ENCODE data around the gene ACY1. TPM values are rescaled to one million over a fixed set of nuclear protein-coding genes. Genes with fewer than 3 reads are reported as not detected.

ACY1 gene
- polyA plus RNA-seq, 2 of the 4 experiments (the other 2 are of a cell fraction) = 20.7 to 21.1 TPM

GRCh38 chr3:51943451-51944391, 39.6 kb upstream of the ACY1 start (continued):
- TF ChIP-seq ELK1 (IDR thresholded peaks at IDR 0.05; ENCODE audit: low read depth, low read length) (no peak), NFE2L2 (conservative IDR thresholded peaks at IDR 0.05; ENCODE audit: low read length) (no peak), POLR2AphosphoS2 (conservative IDR thresholded peaks at IDR 0.05; ENCODE audit: low read length) (no peak), CTCF (IDR thresholded peaks at IDR 0.05) (no peak), HOXB5 (CRISPR knock-in tag; IDR thresholded peaks at IDR 0.05) (no peak), HOXA7 (CRISPR knock-in tag; IDR thresholded peaks at IDR 0.05) (no peak), MAZ (IDR thresholded peaks at IDR 0.05; ENCODE audit: borderline replicate concordance, low read depth, low read length) (no peak), JUNB (IDR thresholded peaks at IDR 0.05) (no peak), BHLHE40 (IDR thresholded peaks at IDR 0.05; ENCODE audit: low read depth, low read length) (no peak), FOSL2 (IDR thresholded peaks at IDR 0.05) (no peak), FOSL2 (CRISPR knock-in tag; IDR thresholded peaks at IDR 0.05) (no peak), NPAS2 (CRISPR knock-in tag; IDR thresholded peaks at IDR 0.05; ENCODE audit: borderline replicate concordance) (no peak)

GRCh38 chr3:51944451-51945021, 38.8 kb upstream of the ACY1 start:
- Histone ChIP-seq H3K4me3 (no peak overlapping the region), H3K4me2 (no peak overlapping the region), H3K27ac (no peak overlapping the region), H3K4me1 (peaks cover 21% of the 10 kb centered on the region), H3K9me3 (no peaks in the 10 kb centered on the region)
- ChIA-PET CTCF (interaction anchor here (1.3 to 5.9 kb wide), 5 partner anchors 9 to 38 kb away, joined by 3 to 59 read pairs (median 7); partner anchors contain the start of genes ABHD14A and ABHD14B), POLR2A (no interaction called here)
- FAIRE-seq (no peak), ATAC-seq (no peak), DNase-seq (ENCODE audit: low read depth in 1 of 2, low spot score in 1 of 2) (no peak)
- TF ChIP-seq ZNF302 (CRISPR knock-in tag; IDR thresholded peaks at IDR 0.05) (no peak), HOXB5 (CRISPR knock-in tag; IDR thresholded peaks at IDR 0.05) (no peak), JUNB (IDR thresholded peaks at IDR 0.05) (no peak), RARB (CRISPR knock-in tag; IDR thresholded peaks at IDR 0.05) (no peak), MYC (IDR thresholded peaks at IDR 0.05; ENCODE audit: borderline replicate concordance, low read length) (no peak), HDAC2 (IDR thresholded peaks at IDR 0.05) (no peak), HOXA7 (CRISPR knock-in tag; IDR thresholded peaks at IDR 0.05) (no peak), ZFP36 (IDR thresholded peaks at IDR 0.05; ENCODE audit: borderline replicate concordance, partially characterized antibody) (no peak), HEYL (CRISPR knock-in tag; IDR thresholded peaks at IDR 0.05) (no peak), ESRRA (IDR thresholded peaks at IDR 0.05; ENCODE audit: borderline replicate concordance, low read length) (no peak), GATA3 (IDR thresholded peaks at IDR 0.05; ENCODE audit: borderline replicate concordance) (no peak), EHF (CRISPR knock-in tag; IDR thresholded peaks at IDR 0.05) (no peak)
- WGBS (ENCODE audit: missing lambda C conversion rate) = 90% methylated on average over 8 of the region's 11 CpGs

All from A549 (cell line).